Progenitor cell of endocrine pancreas (in vitro differentiated cells): ENCODE results near the gene CACNA2D1. TPM values are rescaled to one million over a fixed set of nuclear protein-coding genes. Genes with fewer than 3 reads are reported as not detected.

Experiments used
- DNase-seq: peaks from one replicate; pipeline ENCODE4 v3.0.0; 2021; ENCODE audit warnings: low spot score; ENCODE audit not compliant: unreplicated experiment
- H3K27ac Mint-ChIP-seq: 2 replicates; pipeline ENCODE4 v1.8.0; 2021; ENCODE audit warnings: mild to moderate bottlenecking, moderate library complexity, mixed read lengths
- H3K27me3 Mint-ChIP-seq: 2 replicates; pipeline ENCODE4 v1.8.0; 2021; ENCODE audit warnings: mixed read lengths
- H3K36me3 Mint-ChIP-seq: 2 replicates; pipeline ENCODE4 v1.8.0; 2022; ENCODE audit warnings: mixed read lengths; ENCODE audit not compliant: insufficient read depth
- H3K4me1 Mint-ChIP-seq: 2 replicates; pipeline ENCODE4 v1.8.0; 2021; ENCODE audit warnings: low read depth, mixed read lengths
- H3K4me3 Mint-ChIP-seq: 2 replicates; pipeline ENCODE4 v1.8.0; 2021; ENCODE audit warnings: low read depth, mild to moderate bottlenecking, moderate library complexity, mixed read lengths
- H3K9me3 Mint-ChIP-seq: 2 replicates; pipeline ENCODE4 v1.8.0; 2021; ENCODE audit warnings: low read depth, mixed read lengths
- total RNA-seq: library from RNA; stranded (reverse); gene quantifications from 2 replicates; pipeline ENCODE4 v1.2.1, GENCODE V29; 2021
- TF ChIP-seq, protein P1 (sequence below): fragments of 200-600 bp; sonication (generic); IDR thresholded peaks from one replicate; pipeline ENCODE4 v1.5.0; 2021; ENCODE audit warnings: antibody characterized with exemption, mild to moderate bottlenecking; ENCODE audit not compliant: unreplicated experiment

Gene CACNA2D1
- total RNA-seq, 1 donor from 2014 or later: 25.1 TPM

DNA sequence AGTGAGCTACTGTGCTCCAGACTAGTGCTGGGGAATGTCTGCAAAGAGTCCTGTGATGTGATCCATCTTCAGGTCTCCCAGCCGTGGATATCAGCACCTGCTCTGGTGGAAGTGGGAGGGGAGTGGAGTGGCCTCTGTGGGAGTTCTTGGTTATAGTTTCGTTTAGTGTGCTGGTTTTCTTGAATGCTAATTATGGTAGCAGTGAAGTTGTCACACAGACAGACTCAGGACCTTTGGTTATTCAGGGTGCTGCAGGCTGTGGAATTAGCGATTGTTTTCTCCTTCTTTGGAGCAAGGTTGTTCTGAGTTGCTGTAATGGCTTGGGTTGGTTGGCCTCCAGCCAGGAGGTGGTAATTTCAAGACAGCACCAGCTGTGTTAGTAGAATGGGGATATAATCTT, 541.0 kb downstream of the CACNA2D1 start:
- Mint-ChIP-seq H3K9me3 (peaks cover 29% of the 10 kb centered on the region), H3K27me3 (no peaks in the 10 kb centered on the region), H3K4me3 (no peak overlapping the region), H3K36me3 (no peaks in the 10 kb centered on the region), H3K4me1 (no peaks in the 10 kb centered on the region), H3K27ac (no peak overlapping the region)
- no peak for DNase-seq
- TF ChIP-seq, protein P1, sequence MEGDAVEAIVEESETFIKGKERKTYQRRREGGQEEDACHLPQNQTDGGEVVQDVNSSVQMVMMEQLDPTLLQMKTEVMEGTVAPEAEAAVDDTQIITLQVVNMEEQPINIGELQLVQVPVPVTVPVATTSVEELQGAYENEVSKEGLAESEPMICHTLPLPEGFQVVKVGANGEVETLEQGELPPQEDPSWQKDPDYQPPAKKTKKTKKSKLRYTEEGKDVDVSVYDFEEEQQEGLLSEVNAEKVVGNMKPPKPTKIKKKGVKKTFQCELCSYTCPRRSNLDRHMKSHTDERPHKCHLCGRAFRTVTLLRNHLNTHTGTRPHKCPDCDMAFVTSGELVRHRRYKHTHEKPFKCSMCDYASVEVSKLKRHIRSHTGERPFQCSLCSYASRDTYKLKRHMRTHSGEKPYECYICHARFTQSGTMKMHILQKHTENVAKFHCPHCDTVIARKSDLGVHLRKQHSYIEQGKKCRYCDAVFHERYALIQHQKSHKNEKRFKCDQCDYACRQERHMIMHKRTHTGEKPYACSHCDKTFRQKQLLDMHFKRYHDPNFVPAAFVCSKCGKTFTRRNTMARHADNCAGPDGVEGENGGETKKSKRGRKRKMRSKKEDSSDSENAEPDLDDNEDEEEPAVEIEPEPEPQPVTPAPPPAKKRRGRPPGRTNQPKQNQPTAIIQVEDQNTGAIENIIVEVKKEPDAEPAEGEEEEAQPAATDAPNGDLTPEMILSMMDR: no peak
